Neural cell (in vitro differentiated cells): Measurements from ENCODE around the gene CFAP61. TPM values are rescaled to one million over a fixed set of nuclear protein-coding genes. Genes with fewer than 3 reads are reported as not detected.
A peak's percentile ranks its signal among the peaks of the same experiment; 100 is the strongest.

Source experiments
- H2AFZ ChIP-seq: fragments of 200-600, 300-800 bp; sonication (generic), shearing (Covaris generic); 2 replicates; pipeline ENCODE4 v1.6.0; 2014; ENCODE audit warnings: low read depth, mild to moderate bottlenecking, antibody characterized with exemption, low read length, moderate library complexity
- H3F3A ChIP-seq: fragments of 200-600 bp; shearing (Covaris generic); 2 replicates; pipeline ENCODE4 v1.6.1; 2016; ENCODE audit warnings: mild to moderate bottlenecking, moderate library complexity, mixed read lengths, antibody characterized with exemption, low read length; ENCODE audit not compliant: insufficient read depth, poor library complexity, severe bottlenecking
- H3K27ac ChIP-seq: fragments of 200-600, 300-800 bp; sonication (generic), shearing (Covaris generic); 2 replicates; pipeline ENCODE4 v1.5.1; 2014; ENCODE audit warnings: mild to moderate bottlenecking, low read length, moderate library complexity
- H3K27me3 ChIP-seq: fragments of 300-800, 200-600 bp; sonication (generic), shearing (Covaris generic); 2 replicates; pipeline ENCODE4 v1.6.0; 2014; ENCODE audit warnings: mild to moderate bottlenecking, low read depth, low read length, moderate library complexity; ENCODE audit not compliant: insufficient read depth
- H3K36me3 ChIP-seq: fragments of 300-800, 200-600 bp; sonication (generic), shearing (Covaris generic); 2 replicates; pipeline ENCODE4 v1.5.1; 2014; ENCODE audit warnings: mild to moderate bottlenecking, antibody characterized with exemption, low read length, moderate library complexity; ENCODE audit not compliant: insufficient read depth
- H3K4me2 ChIP-seq: fragments of 300-800, 200-600 bp; sonication (generic), shearing (Covaris generic); 2 replicates; pipeline ENCODE4 v1.6.0; 2014; ENCODE audit warnings: mild to moderate bottlenecking, low read length
- H3K4me3 ChIP-seq: fragments of 300-800, 200-600 bp; sonication (generic), shearing (Covaris generic); 2 replicates; pipeline ENCODE4 v1.5.1; 2014; ENCODE audit warnings: mild to moderate bottlenecking, low read length, moderate library complexity
- H3K79me2 ChIP-seq: fragments of 200-600 bp; shearing (Covaris generic); replicated peaks from 2 replicates; pipeline ENCODE4 v1.6.0; 2014; ENCODE audit warnings: mild to moderate bottlenecking, low read length, moderate library complexity; ENCODE audit not compliant: insufficient read depth
- H3K9ac ChIP-seq: fragments of 300-800, 200-600 bp; sonication (generic), shearing (Covaris generic); 2 replicates; pipeline ENCODE4 v1.6.1; 2016; ENCODE audit warnings: mild to moderate bottlenecking, low read length, mixed read lengths
- H3K9me2 ChIP-seq: fragments of 200-600 bp; shearing (Covaris generic); 2 replicates; pipeline ENCODE4 v1.6.1; 2016; ENCODE audit warnings: mild to moderate bottlenecking, low read length, mixed read lengths; ENCODE audit not compliant: insufficient read depth
- H3K9me3 ChIP-seq: fragments of 200-600, 300-800 bp; sonication (generic), shearing (Covaris generic); 2 replicates; pipeline ENCODE4 v1.6.1; 2016; ENCODE audit warnings: mild to moderate bottlenecking, mixed run types, low read length, moderate library complexity, mixed read lengths
- H4K20me1 ChIP-seq: fragments of 200-600 bp; shearing (Covaris generic); 2 replicates; pipeline ENCODE4 v1.6.1; 2016; ENCODE audit warnings: mild to moderate bottlenecking, mixed run types; ENCODE audit not compliant: insufficient read depth
- CTCF ChIP-seq: fragments of 450-650 bp; IDR thresholded peaks from 2 replicates; pipeline ENCODE4 v1.5.1; 2014; ENCODE audit warnings: antibody characterized with exemption, mild to moderate bottlenecking, moderate library complexity; ENCODE audit not compliant: poor library complexity, severe bottlenecking
- EP300 ChIP-seq: fragments of 450-650 bp; conservative IDR thresholded peaks from 2 replicates; pipeline ENCODE4 v1.6.1; 2014; ENCODE audit warnings: antibody characterized with exemption, mild to moderate bottlenecking, moderate library complexity; ENCODE audit not compliant: poor library complexity, severe bottlenecking
- EZH2 ChIP-seq: fragments of 200-600, 300-800 bp; shearing (Covaris generic), sonication (generic); IDR thresholded peaks from 2 replicates; pipeline ENCODE4 v1.6.1; 2014; ENCODE audit warnings: antibody characterized with exemption, low read length, borderline replicate concordance, mild to moderate bottlenecking; ENCODE audit not compliant: insufficient read depth, poor library complexity, severe bottlenecking
- MXI1 ChIP-seq: fragments of 450-650 bp; conservative IDR thresholded peaks from 2 replicates; pipeline ENCODE4 v1.6.1; 2014; ENCODE audit warnings: antibody characterized with exemption, mild to moderate bottlenecking; ENCODE audit not compliant: poor library complexity, severe bottlenecking
- POLR2AphosphoS5 ChIP-seq: IDR thresholded peaks from 2 replicates; pipeline ENCODE4 v1.6.1; 2012
- RAD21 ChIP-seq: fragments of 450-650 bp; conservative IDR thresholded peaks from 2 replicates; pipeline ENCODE4 v1.6.1; 2014; ENCODE audit warnings: antibody characterized with exemption, mild to moderate bottlenecking, moderate library complexity
- REST ChIP-seq: IDR thresholded peaks from 2 replicates; pipeline ENCODE4 v1.6.1; 2012; ENCODE audit warnings: borderline replicate concordance
- SMC3 ChIP-seq: fragments of 450-650 bp; conservative IDR thresholded peaks from 2 replicates; pipeline ENCODE4 v1.6.1; 2014; ENCODE audit warnings: antibody characterized with exemption, mild to moderate bottlenecking, moderate library complexity; ENCODE audit not compliant: poor library complexity
- TAF1 ChIP-seq: IDR thresholded peaks from 2 replicates; pipeline ENCODE4 v1.6.1; 2012; ENCODE audit warnings: low read depth
- polyA plus RNA-seq: library from polyadenylated mRNA; depleted of rRNA; stranded (reverse); fragments of >200 nt; gene quantifications from 2 replicates; pipeline ENCODE4 v1.2.3, GENCODE V29; 2014

Gene CFAP61
- polyA plus RNA-seq, 1 donor from 2014 or later = 0.42 TPM

GRCh38 chr20:20360464-20360863, 308.1 kb downstream of the CFAP61 start:
- Histone ChIP-seq H3K36me3 (no peaks in the 10 kb centered on the region), H3K9me3 (no peaks in the 10 kb centered on the region), H3K9ac (no peak overlapping the region), H4K20me1 (no peaks in the 10 kb centered on the region), H3K4me2 (no peak overlapping the region), H3F3A (peaks cover 7% of the 10 kb centered on the region), H3K79me2 (no peaks in the 10 kb centered on the region), H3K9me2 (no peaks in the 10 kb centered on the region), H3K27ac (no peak overlapping the region), H2AFZ (no peak overlapping the region), H3K4me3 (no peak overlapping the region), H3K27me3 (peaks cover 31% of the 10 kb centered on the region)
- no peak for TF ChIP-seq EP300
- peak; percentile 69 for TF ChIP-seq RAD21
- peak; percentile 79 for TF ChIP-seq CTCF
- no peak for TF ChIP-seq POLR2AphosphoS5
- peak; percentile 80 for TF ChIP-seq SMC3
- no peak for TF ChIP-seq EZH2
- no peak for TF ChIP-seq TAF1

GRCh38 chr20:20362774-20363433, 310.6 kb downstream of the CFAP61 start:
- no peaks in the 10 kb centered on the region for H4K20me1 ChIP-seq
- H3K27ac ChIP-seq = peak overlapping the region; percentile 55
- H2AFZ ChIP-seq = no peak overlapping the region
- peaks cover 48% of the 10 kb centered on the region for H3K27me3 ChIP-seq
- TF ChIP-seq CTCF (peak; percentile 43), EP300 (no peak), MXI1 (no peak), SMC3 (no peak), TAF1 (no peak), POLR2AphosphoS5 (peak; percentile 24), REST (peak; percentile 5)
- H3K4me3 ChIP-seq = peak overlapping the region; percentile 56
- no peaks in the 10 kb centered on the region for H3K36me3 ChIP-seq
- H3K79me2 ChIP-seq = no peaks in the 10 kb centered on the region
- peaks cover 10% of the 10 kb centered on the region for H3F3A ChIP-seq
- peak overlapping the region; percentile 55 for H3K9ac ChIP-seq
- H3K9me3 ChIP-seq = no peaks in the 10 kb centered on the region
- H3K4me2 ChIP-seq = peak overlapping the region; percentile 25
- no peaks in the 10 kb centered on the region for H3K9me2 ChIP-seq
